SK-N-MC (cell line): Measurements from ENCODE around the gene NLRC5.

Source experiments
- EZH2 ChIP-seq: fragments of 200-600 bp; sonication (generic); IDR thresholded peaks from one replicate; pipeline ENCODE4 v1.6.1; 2017; ENCODE audit warnings: antibody characterized with exemption
- FOXP2 ChIP-seq: optimal IDR thresholded peaks from 2 replicates; pipeline ENCODE3; 2011; ENCODE audit warnings: mild to moderate bottlenecking, moderate library complexity; ENCODE audit not compliant: insufficient read depth; ENCODE audit errors: extremely low read length, control extremely low read depth
- POLR2AphosphoS5 ChIP-seq: IDR thresholded peaks from 2 replicates; pipeline ENCODE4 v1.6.1; 2012; ENCODE audit warnings: mild to moderate bottlenecking, low read depth, low read length, borderline replicate concordance

- TF ChIP-seq POLR2AphosphoS5 (no peak), EZH2 (no peak), FOXP2 (no peak)
Measured at GRCh38 chr16:57130950-57131321, 141.6 kb downstream of the NLRC5 start.
